Measurements from ENCODE around the gene ZBTB49. TPM values are rescaled to one million over a fixed set of nuclear protein-coding genes. Genes with fewer than 3 reads are reported as not detected.
A peak's percentile ranks its signal among the peaks of the same experiment; 100 is the strongest.

The ZBTB49 gene
- 4.2 and 4.8 TPM in 2 replicates for total RNA-seq (2012; rRNA removed)
- polyA plus RNA-seq (2012; rRNA removed) = 3.2 TPM in 2 replicates
- 0.92 and 1.1 TPM in 2 replicates for polyA plus RNA-seq (2012; cell fraction: cytosol; rRNA removed)
- 4.7 and 6.9 TPM in 2 replicates for polyA plus RNA-seq (2012; cell fraction: nucleus; rRNA removed; ENCODE audit: low replicate concordance)
- percentile 68 among the genes with signal in this experiment for Bru-seq, nascent RNA
- BruChase-seq, experiment 1, labeled RNA remaining after a 6-hour chase = percentile 62 among the genes with signal in this experiment
- percentile 57 among the genes with signal in this experiment for BruChase-seq, experiment 2, labeled RNA remaining after a 2-hour chase
- long read RNA-seq, partial matches to known transcripts = 1 of 4 reads
- long read RNA-seq, other reads (novel, unspliced or antisense) = 2 of 4 reads

- Histone ChIP-seq H3K4me1 (ENCODE audit: control insufficient read depth, insufficient read depth, low read length) (peaks cover 6% of the 10 kb centered on the region), H3K23ac (ENCODE audit: low read depth, low read length) (peak within 1 kb of the TSS; percentile 75), H2AK9ac (replicated peaks; ENCODE audit: low read depth, low read length, poor library complexity) (peak within 1 kb of the TSS; percentile 77), H4K91ac (ENCODE audit: insufficient read depth, low read depth, low read length) (peak within 1 kb of the TSS; percentile 77), H3K18ac (ENCODE audit: low read depth, low read length) (no peak within 1 kb of the TSS), H3K27ac (ENCODE audit: insufficient read depth, low read length) (peak within 1 kb of the TSS; percentile 54), H4K8ac (ENCODE audit: low read depth in 2 of 2, low read length in 2 of 2) (peak within 1 kb of the TSS; percentile 52 to 59; a peak in 3 of 4 replicates), H3K56ac (ENCODE audit: extremely low read depth, insufficient read depth, low read length) (peak within 1 kb of the TSS; percentile 57), H3K4me3 (ENCODE audit: insufficient read depth, low read depth, low read length) (peak within 1 kb of the TSS; percentile 89), H3K36me3 (ENCODE audit: control insufficient read depth, insufficient read depth, low read length) (peaks cover 2% of the 10 kb centered on the region; the same call in 1 of the 2 replicates), H2BK120ac (ENCODE audit: low read depth, low read length) (no peak within 1 kb of the TSS), H2AK5ac (ENCODE audit: low read depth, low read length) (0 out of 2 replicates have a peak within 1 kb of the TSS, but pooled peaks have one; percentile 23), H3K79me1 (ENCODE audit: low read depth in 1 of 2, low read length in 2 of 2) (peaks cover 53 to 75% of the 10 kb centered on the region in 2 experiments), H2BK15ac (ENCODE audit: low read depth, low read length) (no peak within 1 kb of the TSS), H3K27me3 (ENCODE audit: control insufficient read depth, insufficient read depth, low read length) (no peaks in the 10 kb centered on the region), H2AFZ (replicated peaks; ENCODE audit: low read length, poor library complexity) (peak within 1 kb of the TSS; percentile 99), H2BK20ac (ENCODE audit: low read depth, low read length) (no peak within 1 kb of the TSS), H4K20me1 (ENCODE audit: insufficient read depth, low read length) (peaks cover 17% of the 10 kb centered on the region; the same call in 1 of the 2 replicates), H3K4me2 (ENCODE audit: low read depth, low read length) (peak within 1 kb of the TSS; percentile 93), H2BK5ac (ENCODE audit: low read depth, low read length, poor library complexity, severe bottlenecking) (peak within 1 kb of the TSS; percentile 17), H3K14ac (replicated peaks; ENCODE audit: low read depth, low read length) (peak within 1 kb of the TSS; percentile 43), H3K9me1 (ENCODE audit: insufficient read depth, low read length) (peaks cover 12% of the 10 kb centered on the region; the same call in 1 of the 2 replicates), H4K5ac (ENCODE audit: low read depth, low read length) (no peak within 1 kb of the TSS; the same call in 1 of the 2 replicates), H3K4ac (ENCODE audit: low read depth, low read length) (peak within 1 kb of the TSS; percentile 55), H3K9me3 (ENCODE audit: control insufficient read depth, insufficient read depth, low read length) (no peaks in the 10 kb centered on the region), H3K9ac (ENCODE audit: low read depth, low read length) (peak within 1 kb of the TSS; percentile 85)
- dilution Hi-C loops (cut with HindIII; ENCODE audit: low sequenced_read_pairs, unreplicated experiment) = no loop called here
- no TSS peak for BruUV-seq (replicated peaks)
- WGBS, 2 experiments (ENCODE audit: extremely low coverage in 2 of 2, insufficient read length in 1 of 2) = 0% methylated on average over 32 of the region's 77 CpGs; no CpG with 5 or more reads in 1 of the 2 experiments
- intact Hi-C loops (cut with micrococcal nuclease) = loop anchor here (5.0 kb wide), 1 partner anchor 42 kb away; no protein-coding TSS in a partner anchor
- in situ Hi-C loops (cut with MboI; ENCODE audit: low sequenced_read_pairs) = no loop called here
- CTCF ChIA-PET = interaction anchor here (0.7 kb wide), 1 partner anchor 30 kb away, joined by 3 read pairs; no protein-coding TSS in a partner anchor
- POLR2A ChIA-PET (ENCODE audit: unreplicated experiment) = no interaction called here
- DNase-seq = peak; percentile 84
- peak; percentile 95 for ATAC-seq (ENCODE audit: low read depth)
- peak; percentile 98 for TF ChIP-seq MXI1 (IDR thresholded peaks at IDR 0.05; ENCODE audit: borderline replicate concordance, low read depth, low read length)
- no peak for TF ChIP-seq POLR2A (IDR thresholded peaks at IDR 0.05; ENCODE audit: low read depth, low read length)
- TF ChIP-seq USF2 (IDR thresholded peaks at IDR 0.05; ENCODE audit: low read depth, low read length) = peak; percentile 57; the same call in 1 of the 2 replicates
- 0 out of 2 replicates have a peak, but pooled peaks have one; percentile 42 for TF ChIP-seq MAZ (IDR thresholded peaks at IDR 0.05; ENCODE audit: borderline replicate concordance, low read depth, low read length)
Measured at GRCh38 chr4:4289941-4290850, at the start of gene ZBTB49, which contains the start of gene LYAR. TSS of gene ZBTB49 (plus strand) at chr4:4290251. CDS start at chr4:4299946, 9,695 bp downstream. TSS of gene LYAR (minus strand) at chr4:4290154. CDS start at chr4:4283742, 6,412 bp downstream.

Data from IMR-90 (cell line).